ENCODE measurements around the gene OR8G5.

The OR8G5 gene

DNA sequence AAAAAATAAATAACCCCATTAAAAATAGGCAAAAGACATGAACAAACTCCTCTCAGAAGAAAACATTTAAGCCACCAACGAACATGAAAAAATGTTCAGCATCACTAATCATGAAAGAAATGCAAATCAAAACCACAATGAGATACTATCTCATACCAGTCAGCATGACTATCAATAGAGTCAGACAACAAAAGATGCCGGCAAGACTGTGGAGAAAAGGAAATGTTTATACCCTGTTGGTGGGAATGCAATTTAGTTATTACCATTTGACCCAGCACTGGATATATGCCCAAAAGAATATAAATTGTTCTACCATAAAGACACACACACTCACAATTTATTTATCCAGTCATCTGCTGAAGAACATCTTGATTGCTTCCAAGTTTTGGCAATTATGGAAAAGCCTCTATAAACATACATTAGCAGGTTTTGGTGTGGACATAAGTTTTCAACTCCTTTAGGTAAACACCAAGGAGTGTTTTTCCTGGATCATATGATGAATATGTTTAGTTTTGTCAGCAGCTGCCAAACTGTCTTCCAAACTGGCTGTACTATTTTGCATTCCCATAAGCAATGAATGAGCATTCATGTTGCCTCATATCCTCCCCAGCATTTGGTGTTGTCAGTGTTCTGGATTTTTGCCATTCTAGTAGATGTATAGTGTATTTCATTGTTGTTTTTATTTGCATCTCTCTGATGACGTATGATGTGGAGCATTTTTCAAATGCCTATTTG, 29.6 kb downstream of the OR8G5 start:
- peak; percentile 86 for DNase-seq (ENCODE audit: low read depth, low spot score)

- DNase-seq (ENCODE audit: low read depth, low spot score), result no peak
Measured at GRCh38 chr11:124294687-124295086, 38.5 kb downstream of the OR8G5 start.

GRCh38 chr11:124296016-124296415, 39.8 kb downstream of the OR8G5 start:
- DNase-seq (ENCODE audit: low read depth, low spot score), result no peak

DNA sequence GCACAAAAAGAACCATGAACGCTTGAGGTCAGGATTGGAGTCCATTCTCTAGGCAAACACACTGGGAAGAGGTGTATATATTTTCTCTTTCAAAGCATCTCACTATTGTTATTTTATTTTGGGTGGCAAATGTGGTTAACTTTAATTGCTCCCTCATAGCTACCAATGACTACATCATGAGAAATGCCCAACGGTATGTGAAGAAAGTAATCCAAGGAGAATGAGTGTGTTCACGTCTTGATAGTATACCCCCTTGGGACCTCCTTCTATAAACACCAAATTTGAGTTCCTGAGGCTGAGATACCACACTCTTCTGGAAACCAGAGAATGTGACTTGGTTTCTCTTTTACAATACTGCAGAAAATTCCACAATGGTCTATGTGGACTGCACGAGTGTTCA, 41.7 kb downstream of the OR8G5 start:
- DNase-seq (ENCODE audit: low read depth, low spot score), result peak; percentile 57

- peak; percentile 83 for DNase-seq (ENCODE audit: low read depth, low spot score)
Measured at GRCh38 chr11:124301548-124301947, 45.4 kb downstream of the OR8G5 start.

- peak; percentile 24 for DNase-seq (ENCODE audit: low read depth, low spot score)
Measured at GRCh38 chr11:124302347-124303125, 46.4 kb downstream of the OR8G5 start.

GRCh38 chr11:124307093-124307492, 50.9 kb downstream of the OR8G5 start:
- DNase-seq (ENCODE audit: low read depth, low spot score), result no peak

DNA sequence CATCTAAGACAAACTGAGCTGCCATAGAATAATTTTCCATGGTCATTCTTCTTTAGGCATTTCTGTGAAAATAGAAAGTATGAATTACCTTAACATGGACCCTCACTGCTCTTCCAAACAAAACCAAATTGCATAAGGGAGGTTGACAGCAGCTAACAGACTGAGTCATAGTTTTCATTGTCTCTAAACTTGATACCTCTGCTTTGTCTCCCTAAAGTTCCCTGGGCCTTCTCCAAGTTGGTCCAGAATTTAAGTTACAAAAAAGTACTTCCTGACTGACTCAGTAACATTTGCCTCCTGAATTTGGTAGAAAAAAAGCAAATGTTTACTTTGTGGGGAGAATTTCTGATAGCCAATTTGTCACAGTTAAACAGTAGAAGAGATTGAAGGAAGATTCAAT, 54.5 kb downstream of the OR8G5 start:
- DNase-seq (ENCODE audit: low read depth, low spot score), result no peak

- DNase-seq (ENCODE audit: low read depth, low spot score), result no peak
Measured at GRCh38 chr11:124311269-124311668, 55.1 kb downstream of the OR8G5 start.

- no peak for DNase-seq (ENCODE audit: low read depth, low spot score)
Measured at GRCh38 chr11:124311670-124312069, 55.5 kb downstream of the OR8G5 start.

GRCh38 chr11:124313131-124313530, 57.0 kb downstream of the OR8G5 start:
- no peak for DNase-seq (ENCODE audit: low read depth, low spot score)

DNA sequence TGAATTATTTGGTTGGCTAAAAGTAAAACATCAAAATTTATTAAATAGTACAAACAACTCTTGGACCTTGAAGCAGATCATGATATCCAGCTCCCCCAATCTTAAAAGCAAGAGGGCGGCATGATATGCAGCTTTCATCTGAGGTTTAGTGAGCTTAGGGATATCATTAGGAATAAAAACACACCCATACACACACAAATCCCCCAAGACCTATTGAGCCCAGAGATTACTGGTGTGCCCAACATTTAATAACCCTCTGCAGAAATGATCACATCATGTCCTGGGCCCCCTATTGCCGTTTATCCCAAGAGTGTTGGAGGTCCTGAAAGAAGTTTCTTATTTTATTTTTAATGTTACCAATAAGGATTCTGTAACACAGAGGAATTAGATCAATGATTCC, 57.7 kb downstream of the OR8G5 start, which contains the start of gene OR8D1:
Gene OR8D1 (minus strand): TSS at position 101 of the 400 bp plus-strand sequence. CDS start 3,183 bp downstream, outside the sequence.
- no peak for DNase-seq (ENCODE audit: low read depth, low spot score)

- peak; percentile 62 for DNase-seq (ENCODE audit: low read depth, low spot score)
Measured at GRCh38 chr11:124315052-124315451, 58.9 kb downstream of the OR8G5 start.
